ENCODE measurements around the gene DENND5B.
"Not testable (repeated sequence)": the region's sequence is repeated elsewhere in the genome, so short reads cannot be mapped to it uniquely, and the experiment has no call there.

DENND5B gene

DNA sequence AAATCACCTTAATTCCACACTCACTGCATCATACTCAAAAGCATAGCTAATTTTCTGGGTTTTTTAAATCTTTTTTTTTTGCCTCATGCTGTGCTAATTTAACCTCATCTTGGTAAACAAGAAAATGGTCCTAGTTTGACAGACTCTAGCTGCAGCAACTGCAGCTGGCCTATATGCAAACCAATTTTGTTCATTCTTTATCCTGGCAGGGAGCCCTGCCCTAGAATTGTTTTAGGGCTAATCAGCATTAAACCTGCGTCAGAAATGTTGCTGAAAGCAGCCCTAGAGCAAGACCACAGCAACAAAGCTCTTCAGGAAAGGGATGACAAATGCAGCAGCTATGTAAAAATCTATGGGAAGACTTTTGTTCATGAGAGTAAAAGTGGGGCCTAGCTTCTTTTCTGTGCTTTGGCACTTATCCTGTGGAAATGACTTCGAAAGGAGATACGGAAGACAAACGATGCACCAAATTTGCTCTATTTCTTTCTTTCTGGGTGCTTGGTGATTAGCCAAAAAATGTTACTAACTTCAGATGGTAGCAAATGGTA is 72.2 kb downstream of the DENND5B start:
- no peaks in the 10 kb centered on the region for H3K36me3 ChIP-seq (ENCODE audit: control insufficient read depth, low read depth, low read length)
- no peaks in the 10 kb centered on the region for H3K9me3 ChIP-seq (ENCODE audit: control insufficient read depth, low read depth, low read length)
- no peaks in the 10 kb centered on the region for H3K27me3 ChIP-seq (ENCODE audit: control insufficient read depth, insufficient read depth, low read length)
- peak overlapping the region; percentile 43 for H3K9ac ChIP-seq (ENCODE audit: low read length)
- H3K27ac ChIP-seq (ENCODE audit: low read length), result peak overlapping the region; percentile 82
- peak overlapping the region; percentile 9 for H3K4me3 ChIP-seq (ENCODE audit: low read length)
- peaks cover 56% of the 10 kb centered on the region for H3K4me1 ChIP-seq (ENCODE audit: control insufficient read depth, low read depth, low read length)

DNA sequence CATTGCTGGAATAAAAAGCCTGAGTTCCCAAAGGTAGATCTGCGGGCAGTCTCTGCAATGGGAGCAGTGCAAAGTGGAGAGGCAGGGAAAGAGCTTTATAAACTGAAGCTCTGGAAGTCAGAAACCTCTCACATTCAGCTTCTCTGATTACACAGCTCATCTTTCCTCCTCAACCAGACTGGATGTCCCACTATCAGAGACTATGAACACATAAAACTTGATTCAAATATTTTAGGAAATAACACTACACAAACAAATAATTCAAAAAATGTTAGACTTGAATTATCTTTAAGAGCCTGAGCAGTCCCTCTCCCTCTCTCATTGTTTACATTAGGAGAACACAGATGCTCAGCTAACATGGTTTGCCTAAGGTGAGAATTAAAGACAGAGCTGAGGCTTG is 72.9 kb downstream of the DENND5B start:
- H3K4me1 ChIP-seq (ENCODE audit: control insufficient read depth, low read depth, low read length), result peaks cover 50% of the 10 kb centered on the region
- H3K36me3 ChIP-seq (ENCODE audit: control insufficient read depth, low read depth, low read length), result no peaks in the 10 kb centered on the region
- H3K27ac ChIP-seq (ENCODE audit: low read length), result peak overlapping the region; percentile 48
- no peak overlapping the region for H3K9ac ChIP-seq (ENCODE audit: low read length)
- no peaks in the 10 kb centered on the region for H3K9me3 ChIP-seq (ENCODE audit: control insufficient read depth, low read depth, low read length)
- no peaks in the 10 kb centered on the region for H3K27me3 ChIP-seq (ENCODE audit: control insufficient read depth, insufficient read depth, low read length)
- H3K4me3 ChIP-seq (ENCODE audit: low read length), result no peak overlapping the region

DNA sequence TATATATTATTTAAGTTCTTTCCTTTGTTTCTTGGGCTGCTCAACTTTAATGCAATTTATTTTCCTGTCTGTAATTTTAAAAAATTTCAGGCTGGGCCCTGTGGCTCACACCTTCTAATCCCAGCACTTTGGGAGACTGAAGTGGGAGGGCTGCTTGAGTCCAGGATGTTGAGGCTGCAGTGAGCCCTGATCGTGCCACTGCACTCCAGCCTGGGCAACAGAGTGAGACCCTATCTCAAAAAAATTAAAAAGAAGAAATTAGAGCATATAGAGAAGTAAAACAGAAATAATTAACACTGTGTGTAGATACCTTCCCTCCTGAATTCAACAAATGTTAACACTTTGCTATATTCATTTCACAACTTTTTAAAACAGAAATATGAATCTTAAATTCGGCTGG is 74.2 kb downstream of the DENND5B start:
- H3K27ac ChIP-seq (ENCODE audit: low read length), result no peak overlapping the region
- no peak overlapping the region for H3K9ac ChIP-seq (ENCODE audit: low read length)
- no peaks in the 10 kb centered on the region for H3K27me3 ChIP-seq (ENCODE audit: control insufficient read depth, insufficient read depth, low read length)
- H3K9me3 ChIP-seq (ENCODE audit: control insufficient read depth, low read depth, low read length), result no peaks in the 10 kb centered on the region
- H3K4me3 ChIP-seq (ENCODE audit: low read length), result no peak overlapping the region
- peaks cover 37% of the 10 kb centered on the region for H3K4me1 ChIP-seq (ENCODE audit: control insufficient read depth, low read depth, low read length)
- no peaks in the 10 kb centered on the region for H3K36me3 ChIP-seq (ENCODE audit: control insufficient read depth, low read depth, low read length)

DNA sequence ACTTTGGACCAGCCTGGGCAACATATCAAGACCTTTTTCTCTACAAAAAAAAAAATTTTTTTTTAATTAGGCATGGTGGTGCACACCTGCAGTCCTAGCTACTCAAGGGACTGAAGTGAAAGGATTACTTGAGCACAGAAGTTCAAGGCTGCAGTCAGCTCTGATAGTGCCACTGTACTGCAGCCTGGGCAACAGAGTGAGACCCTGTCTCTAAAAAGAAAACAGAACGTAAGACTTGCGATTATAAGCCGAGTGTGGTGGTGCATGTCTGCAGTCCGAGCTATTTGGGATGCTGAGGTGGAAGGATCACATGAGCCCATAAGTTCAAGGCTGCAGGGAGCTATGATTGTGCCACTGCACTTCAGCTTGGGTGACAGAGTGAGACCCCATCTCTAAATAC is 76.0 kb downstream of the DENND5B start:
- Histone ChIP-seq H3K4me3 (ENCODE audit: low read length) (no peak overlapping the region), H3K9ac (ENCODE audit: low read length) (no peak overlapping the region), H3K9me3 (ENCODE audit: control insufficient read depth, low read depth, low read length) (no peaks in the 10 kb centered on the region)

DNA sequence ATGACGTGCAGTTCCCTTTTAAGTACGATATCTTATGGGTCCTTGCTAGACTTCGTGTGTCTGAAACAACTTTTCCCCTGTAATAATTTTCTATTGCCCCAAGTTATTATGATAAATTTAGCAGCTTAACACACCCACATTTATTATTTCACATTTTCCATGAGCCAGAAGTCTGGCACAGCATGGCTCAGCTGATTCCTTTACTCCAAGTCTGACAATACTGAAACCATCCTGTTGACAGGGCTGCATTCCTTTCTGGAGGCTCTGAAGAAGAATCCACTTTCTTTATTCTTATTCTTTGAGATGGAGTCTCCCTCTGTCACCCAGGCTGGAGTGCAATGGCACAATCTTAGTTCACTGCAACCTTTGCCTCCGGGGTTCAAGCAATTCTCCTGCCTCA is 80.9 kb downstream of the DENND5B start:
- H3K36me3 ChIP-seq (ENCODE audit: control insufficient read depth, low read depth, low read length), result no peaks in the 10 kb centered on the region
- no peak overlapping the region for H3K9ac ChIP-seq (ENCODE audit: low read length)
- H3K4me1 ChIP-seq (ENCODE audit: control insufficient read depth, low read depth, low read length), result peaks cover 28% of the 10 kb centered on the region
- peaks cover 5% of the 10 kb centered on the region for H3K9me3 ChIP-seq (ENCODE audit: control insufficient read depth, low read depth, low read length)
- H3K27ac ChIP-seq (ENCODE audit: low read length), result no peak overlapping the region
- no peak overlapping the region for H3K4me3 ChIP-seq (ENCODE audit: low read length)
- H3K27me3 ChIP-seq (ENCODE audit: control insufficient read depth, insufficient read depth, low read length), result no peaks in the 10 kb centered on the region

More for the DNA sequence above, 76.0 kb downstream of the DENND5B start:
- Histone ChIP-seq H3K27me3 (ENCODE audit: control insufficient read depth, insufficient read depth, low read length) (no peaks in the 10 kb centered on the region), H3K27ac (ENCODE audit: low read length) (no peak overlapping the region), H3K4me1 (ENCODE audit: control insufficient read depth, low read depth, low read length) (peaks cover 30% of the 10 kb centered on the region), H3K36me3 (ENCODE audit: control insufficient read depth, low read depth, low read length) (no peaks in the 10 kb centered on the region)

DNA sequence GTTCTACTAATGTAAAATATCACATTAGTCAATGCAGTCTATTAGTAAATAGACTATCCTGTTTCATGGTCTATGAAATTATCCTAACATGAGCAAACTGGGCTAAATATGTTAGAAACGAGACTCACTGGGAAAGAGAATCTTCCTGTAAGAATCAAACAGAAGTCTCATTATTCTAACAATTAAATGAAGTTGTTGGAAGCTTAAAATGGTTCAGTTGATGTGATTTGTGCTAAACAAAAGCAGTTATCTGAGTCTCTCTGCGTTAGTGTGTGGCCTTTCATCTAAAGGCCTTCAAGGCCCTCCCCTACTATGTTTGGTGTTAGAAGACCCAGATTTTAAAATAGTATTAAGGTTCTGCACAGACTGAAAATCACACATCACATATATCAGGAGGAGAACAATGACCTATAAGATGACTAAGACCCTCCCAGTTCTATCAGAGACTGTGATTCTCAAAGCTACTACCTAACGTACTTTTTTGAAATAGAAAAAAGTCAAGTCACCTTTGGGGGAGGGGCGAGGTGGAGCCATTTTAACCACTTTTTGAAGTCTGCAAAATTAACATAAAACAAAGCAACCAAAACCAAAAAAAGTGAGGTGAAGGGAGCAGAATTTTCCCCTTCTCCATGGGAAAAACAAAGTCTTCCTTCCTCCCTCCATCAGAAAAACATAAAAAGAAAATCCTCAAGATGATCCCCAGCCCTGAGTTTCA is 82.3 kb downstream of the DENND5B start:
- H3K36me3 ChIP-seq (ENCODE audit: control insufficient read depth, low read depth, low read length), result no peaks in the 10 kb centered on the region
- peaks cover 28% of the 10 kb centered on the region for H3K4me1 ChIP-seq (ENCODE audit: control insufficient read depth, low read depth, low read length)
- H3K9me3 ChIP-seq (ENCODE audit: control insufficient read depth, low read depth, low read length), result peaks cover 9% of the 10 kb centered on the region
- H3K27me3 ChIP-seq (ENCODE audit: control insufficient read depth, insufficient read depth, low read length), result no peaks in the 10 kb centered on the region
- peak overlapping the region; percentile 57 for H3K27ac ChIP-seq (ENCODE audit: low read length)
- no peak overlapping the region for H3K4me3 ChIP-seq (ENCODE audit: low read length)
- peak overlapping the region; percentile 36 for H3K9ac ChIP-seq (ENCODE audit: low read length)

GRCh38 chr12:31507966-31508365 is 83.0 kb downstream of the DENND5B start:
- peaks cover 9% of the 10 kb centered on the region for H3K9me3 ChIP-seq (ENCODE audit: control insufficient read depth, low read depth, low read length)
- H3K9ac ChIP-seq (ENCODE audit: low read length), result no peak overlapping the region
- H3K4me1 ChIP-seq (ENCODE audit: control insufficient read depth, low read depth, low read length), result peaks cover 28% of the 10 kb centered on the region
- H3K27me3 ChIP-seq (ENCODE audit: control insufficient read depth, insufficient read depth, low read length), result no peaks in the 10 kb centered on the region
- peak overlapping the region; percentile 57 for H3K27ac ChIP-seq (ENCODE audit: low read length)
- H3K4me3 ChIP-seq (ENCODE audit: low read length), result no peak overlapping the region
- no peaks in the 10 kb centered on the region for H3K36me3 ChIP-seq (ENCODE audit: control insufficient read depth, low read depth, low read length)

DNA sequence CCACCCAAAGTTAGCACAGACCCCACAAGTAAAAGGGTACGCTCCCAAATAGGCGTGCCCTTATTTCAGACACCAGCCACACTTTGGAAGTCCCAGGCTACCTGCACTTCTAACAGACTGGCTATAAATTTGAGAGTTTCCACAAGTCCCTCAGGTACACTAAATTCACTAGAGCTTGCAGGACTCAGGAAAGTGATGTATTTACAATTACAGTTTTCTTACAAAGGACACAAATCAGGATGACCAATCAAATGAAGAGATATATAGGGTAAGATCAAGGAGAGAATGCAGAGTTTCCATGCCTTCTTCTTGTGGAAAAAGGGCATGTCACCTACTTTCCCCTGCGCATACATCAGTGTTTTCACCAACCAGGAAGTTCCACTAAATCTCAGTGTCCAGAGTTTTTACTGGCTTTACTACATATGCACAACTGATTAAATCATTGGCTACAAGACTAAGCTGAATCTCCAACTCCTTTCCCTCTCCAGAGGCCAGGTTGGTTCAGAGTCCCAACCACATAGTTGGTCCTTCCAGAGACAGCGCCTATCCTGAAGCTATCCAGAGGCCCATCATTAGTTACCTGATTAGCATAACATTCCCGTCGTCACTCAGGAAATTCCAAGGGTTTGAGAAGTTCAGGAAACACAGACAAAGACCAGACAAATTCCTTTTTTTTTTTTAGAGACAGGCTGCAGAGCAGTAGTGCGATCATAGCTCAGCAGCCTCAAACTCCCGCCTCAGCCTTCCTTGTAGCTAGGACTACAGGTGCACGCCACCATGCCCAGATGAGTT is 84.2 kb downstream of the DENND5B start:
- Histone ChIP-seq H3K9me3 (ENCODE audit: control insufficient read depth, low read depth, low read length) (peaks cover 9% of the 10 kb centered on the region), H3K36me3 (ENCODE audit: control insufficient read depth, low read depth, low read length) (no peaks in the 10 kb centered on the region), H3K4me3 (ENCODE audit: low read length) (no peak overlapping the region), H3K27ac (ENCODE audit: low read length) (no peak overlapping the region), H3K4me1 (ENCODE audit: control insufficient read depth, low read depth, low read length) (peaks cover 28% of the 10 kb centered on the region), H3K9ac (ENCODE audit: low read length) (no peak overlapping the region), H3K27me3 (ENCODE audit: control insufficient read depth, insufficient read depth, low read length) (no peaks in the 10 kb centered on the region)

- no peak overlapping the region for H3K9ac ChIP-seq (ENCODE audit: low read length)
- peaks cover 32% of the 10 kb centered on the region for H3K4me1 ChIP-seq (ENCODE audit: control insufficient read depth, low read depth, low read length)
- no peak overlapping the region for H3K4me3 ChIP-seq (ENCODE audit: low read length)
- no peak overlapping the region for H3K27ac ChIP-seq (ENCODE audit: low read length)
- H3K9me3 ChIP-seq (ENCODE audit: control insufficient read depth, low read depth, low read length), result peaks cover 9% of the 10 kb centered on the region
- H3K36me3 ChIP-seq (ENCODE audit: control insufficient read depth, low read depth, low read length), result no peaks in the 10 kb centered on the region
- no peaks in the 10 kb centered on the region for H3K27me3 ChIP-seq (ENCODE audit: control insufficient read depth, insufficient read depth, low read length)
Measured at GRCh38 chr12:31504625-31505222, 86.2 kb downstream of the DENND5B start.

- H3K9me3 ChIP-seq (ENCODE audit: control insufficient read depth, low read depth, low read length); H3K9ac ChIP-seq (ENCODE audit: low read length); H3K27ac ChIP-seq (ENCODE audit: low read length); H3K27me3 ChIP-seq (ENCODE audit: control insufficient read depth, insufficient read depth, low read length); H3K36me3 ChIP-seq (ENCODE audit: control insufficient read depth, low read depth, low read length); H3K4me3 ChIP-seq (ENCODE audit: low read length): not testable (repeated sequence)
- H3K4me1 ChIP-seq (ENCODE audit: control insufficient read depth, low read depth, low read length), result peaks cover 28% of the 10 kb centered on the region
Measured at GRCh38 chr12:31501014-31501413, 89.9 kb downstream of the DENND5B start.

GRCh38 chr12:31499567-31499966 is 91.4 kb downstream of the DENND5B start:
- H3K9me3 ChIP-seq (ENCODE audit: control insufficient read depth, low read depth, low read length), result no peaks in the 10 kb centered on the region
- H3K36me3 ChIP-seq (ENCODE audit: control insufficient read depth, low read depth, low read length), result no peaks in the 10 kb centered on the region
- H3K27me3 ChIP-seq (ENCODE audit: control insufficient read depth, insufficient read depth, low read length), result no peaks in the 10 kb centered on the region
- H3K4me3 ChIP-seq (ENCODE audit: low read length), result no peak overlapping the region
- H3K4me1 ChIP-seq (ENCODE audit: control insufficient read depth, low read depth, low read length), result peaks cover 28% of the 10 kb centered on the region
- no peak overlapping the region for H3K27ac ChIP-seq (ENCODE audit: low read length)
- no peak overlapping the region for H3K9ac ChIP-seq (ENCODE audit: low read length)
